Large intestine (tissue), 3 donors: ENCODE results near the gene ENO1. TPM values are rescaled to one million over a fixed set of nuclear protein-coding genes. Genes with fewer than 3 reads are reported as not detected.
A peak's percentile ranks its signal among the peaks of the same experiment; 100 is the strongest.
"Not testable (repeated sequence)": the region's sequence is repeated elsewhere in the genome, so short reads cannot be mapped to it uniquely, and the experiment has no call there.

Experiments used
- DNase-seq, 2 donors: peaks; one replicate each; pipeline versions ENCODE4 v3.0.0 to v3.0.0-alpha.2; 2013
- H3K27ac ChIP-seq: one replicate; pipeline ENCODE4 v1.5.1; 2013; ENCODE audit warnings: low read length
- H3K27me3 ChIP-seq: 2 replicates; pipeline ENCODE4 v1.6.1; 2013; ENCODE audit warnings: low read length; ENCODE audit not compliant: control insufficient read depth, insufficient read depth
- H3K36me3 ChIP-seq: 2 replicates; pipeline ENCODE4 v1.6.1; 2013; ENCODE audit warnings: low read length; ENCODE audit not compliant: control insufficient read depth, insufficient read depth
- H3K4me1 ChIP-seq: one replicate; pipeline ENCODE4 v1.6.1; 2013; ENCODE audit warnings: low read length; ENCODE audit not compliant: control insufficient read depth, insufficient read depth
- H3K4me3 ChIP-seq: one replicate; pipeline ENCODE4 v1.5.1; 2013; ENCODE audit warnings: low read length
- H3K9me3 ChIP-seq: one replicate; pipeline ENCODE4 v1.6.1; 2013; ENCODE audit warnings: mild to moderate bottlenecking, low read depth, low read length, moderate library complexity; ENCODE audit not compliant: control insufficient read depth
- WGBS: methylation state at CpG from one replicate; pipeline ENCODE4 v1.1.5; 2013; ENCODE audit warnings: low lambda C conversion rate; ENCODE audit not compliant: insufficient coverage; 5-methylcytosine and 5-hydroxymethylcytosine counted together
- polyA plus RNA-seq: library from polyadenylated mRNA; unstranded; fragments of 120-200 nt; gene quantifications from one replicate; pipeline ENCODE4 v1.2.1, GENCODE V29; 2013

Gene ENO1
- polyA plus RNA-seq, 1 donor, result 728 TPM

- peaks cover 6% of the 10 kb centered on the region for H3K9me3 ChIP-seq
- WGBS, result no CpG with 5 or more reads among the region's 17 CpGs
- no peak for DNase-seq
- no peak overlapping the region for H3K27ac ChIP-seq
- no peaks in the 10 kb centered on the region for H3K27me3 ChIP-seq
- no peak overlapping the region for H3K4me3 ChIP-seq
- H3K36me3 ChIP-seq, result no peaks in the 10 kb centered on the region
- H3K4me1 ChIP-seq, result no peaks in the 10 kb centered on the region
Observed at GRCh38 chr1:8911416-8912309, 33.2 kb upstream of the ENO1 start.

GRCh38 chr1:8910914-8911313 is 32.4 kb upstream of the ENO1 start:
- Histone ChIP-seq H3K4me3 (no peak overlapping the region), H3K27ac (no peak overlapping the region), H3K36me3 (no peaks in the 10 kb centered on the region), H3K27me3 (no peaks in the 10 kb centered on the region), H3K4me1 (no peaks in the 10 kb centered on the region), H3K9me3 (peaks cover 6% of the 10 kb centered on the region)
- DNase-seq, result no peak
- 92% methylated on average over 2 of the region's 6 CpGs for WGBS

- no peak for DNase-seq
- H3K4me3 ChIP-seq, result no peak overlapping the region
- H3K27ac ChIP-seq, result no peak overlapping the region
- H3K27me3 ChIP-seq, result no peaks in the 10 kb centered on the region
- H3K36me3 ChIP-seq, result no peaks in the 10 kb centered on the region
- H3K9me3 ChIP-seq, result peaks cover 6% of the 10 kb centered on the region
- H3K4me1 ChIP-seq, result no peaks in the 10 kb centered on the region
- no CpG with 5 or more reads among the region's 3 CpGs for WGBS
Observed at GRCh38 chr1:8910331-8910730, 31.8 kb upstream of the ENO1 start.

GRCh38 chr1:8908388-8909151 is 30.1 kb upstream of the ENO1 start:
- WGBS, result no CpG with 5 or more reads among the region's 18 CpGs
- DNase-seq, result peak in 1 of 2 donors; percentile 48
- H3K4me1 ChIP-seq, result no peaks in the 10 kb centered on the region
- H3K27me3 ChIP-seq, result no peaks in the 10 kb centered on the region
- H3K4me3 ChIP-seq, result no peak overlapping the region
- H3K9me3 ChIP-seq, result peaks cover 6% of the 10 kb centered on the region
- H3K27ac ChIP-seq, result no peak overlapping the region
- H3K36me3 ChIP-seq, result no peaks in the 10 kb centered on the region

- Histone ChIP-seq H3K4me3 (no peak overlapping the region), H3K27ac (no peak overlapping the region), H3K36me3 (no peaks in the 10 kb centered on the region), H3K4me1 (no peaks in the 10 kb centered on the region), H3K27me3 (no peaks in the 10 kb centered on the region), H3K9me3 (peaks cover 2% of the 10 kb centered on the region)
- no peak for DNase-seq
- 100% methylated on average over 2 of the region's 9 CpGs for WGBS
Observed at GRCh38 chr1:8905582-8906191, 27.2 kb upstream of the ENO1 start.

GRCh38 chr1:8903908-8904650 is 25.6 kb upstream of the ENO1 start:
- Histone ChIP-seq H3K27ac (no peak overlapping the region), H3K4me1 (peaks cover 3% of the 10 kb centered on the region), H3K4me3 (no peak overlapping the region), H3K27me3 (no peaks in the 10 kb centered on the region), H3K36me3 (no peaks in the 10 kb centered on the region), H3K9me3 (no peaks in the 10 kb centered on the region)
- no peak for DNase-seq
- WGBS, result no CpG with 5 or more reads among the region's 6 CpGs

- Histone ChIP-seq H3K9me3 (no peaks in the 10 kb centered on the region), H3K4me3 (no peak overlapping the region), H3K27me3 (no peaks in the 10 kb centered on the region), H3K4me1 (peaks cover 3% of the 10 kb centered on the region), H3K36me3 (no peaks in the 10 kb centered on the region), H3K27ac (no peak overlapping the region)
- no peak for DNase-seq
- WGBS, result 100% methylated on average over 2 of the region's 6 CpGs
Observed at GRCh38 chr1:8903410-8903809, 24.9 kb upstream of the ENO1 start.

GRCh38 chr1:8902765-8903164 is 24.3 kb upstream of the ENO1 start:
- H3K4me1 ChIP-seq, result peaks cover 3% of the 10 kb centered on the region
- H3K27me3 ChIP-seq, result no peaks in the 10 kb centered on the region
- H3K27ac ChIP-seq, result no peak overlapping the region
- H3K9me3 ChIP-seq, result no peaks in the 10 kb centered on the region
- no peaks in the 10 kb centered on the region for H3K36me3 ChIP-seq
- no peak for DNase-seq
- H3K4me3 ChIP-seq, result no peak overlapping the region
- WGBS, result no CpG with 5 or more reads among the region's 5 CpGs

GRCh38 chr1:8900684-8901083 is 22.2 kb upstream of the ENO1 start:
- WGBS, result no CpG with 5 or more reads among the region's 4 CpGs
- not testable (repeated sequence) for H3K27me3 ChIP-seq, DNase-seq, H3K36me3 ChIP-seq, H3K4me3 ChIP-seq, H3K4me1 ChIP-seq, H3K9me3 ChIP-seq, H3K27ac ChIP-seq

- peaks cover 3% of the 10 kb centered on the region for H3K4me1 ChIP-seq
- H3K9me3 ChIP-seq, result no peaks in the 10 kb centered on the region
- DNase-seq, result no peak
- no peaks in the 10 kb centered on the region for H3K36me3 ChIP-seq
- no peak overlapping the region for H3K4me3 ChIP-seq
- H3K27me3 ChIP-seq, result no peaks in the 10 kb centered on the region
- H3K27ac ChIP-seq, result no peak overlapping the region
- WGBS, result 100% methylated on average over 1 of the region's 7 CpGs
Observed at GRCh38 chr1:8899046-8899445, 20.6 kb upstream of the ENO1 start.
